ENCODE measurements around the gene TK2. TPM values are rescaled to one million over a fixed set of nuclear protein-coding genes. Genes with fewer than 3 reads are reported as not detected.
"Not testable (repeated sequence)": the region's sequence is repeated elsewhere in the genome, so short reads cannot be mapped to it uniquely, and the experiment has no call there.

TK2 gene
- total and polyA plus RNA-seq, 9 of the 15 experiments (the other 6 are each of a cell fraction or from before 2014, with no cell fraction given), result 1.1 to 10.2 (median 5.3) TPM

DNA sequence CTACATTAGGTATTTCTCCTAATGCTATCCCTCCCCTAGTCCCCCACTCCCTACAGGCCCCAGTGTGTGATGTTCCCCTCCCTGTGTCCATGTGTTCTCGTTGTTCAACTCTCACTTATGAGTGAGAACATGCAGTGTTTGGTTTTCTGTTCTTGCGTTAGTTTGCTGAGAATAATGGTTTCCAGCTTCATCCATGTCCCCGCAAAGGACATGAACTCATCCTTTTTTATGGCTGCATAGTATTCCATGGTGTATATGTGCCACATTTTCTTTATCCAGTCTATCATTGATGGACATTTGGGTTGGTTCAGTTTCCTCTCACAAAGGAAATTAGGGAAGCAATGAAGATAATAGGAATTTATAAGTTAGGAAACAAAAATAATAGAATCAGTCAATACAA, 17.3 kb upstream of the TK2 start:
- POLR2A ChIA-PET; in situ Hi-C loops (cut with MboI); H3K9me3 ChIP-seq (replicated peaks; ENCODE audit: control insufficient read depth, insufficient read depth, low read depth, low read length); H3K27me3 ChIP-seq (ENCODE audit: control insufficient read depth in 2 of 2, insufficient read depth in 2 of 2, low read length in 2 of 2); CTCF ChIA-PET (ENCODE audit: low intra/inter-chr PET ratio); H3K4me2 ChIP-seq (ENCODE audit: insufficient read depth, low read length); BruUV-seq (replicated peaks); intact Hi-C loops (cut with micrococcal nuclease); H3K9me1 ChIP-seq (ENCODE audit: control insufficient read depth, insufficient read depth, low read length); H2AFZ ChIP-seq (ENCODE audit: low read depth, low read length); FAIRE-seq; H3K9ac ChIP-seq (ENCODE audit: insufficient read depth in 1 of 2, low read depth in 2 of 2, low read length in 2 of 2); H3K27ac ChIP-seq (ENCODE audit: extremely low read depth, low read depth, low read length); DNase-seq (ENCODE audit: extremely low read depth in 1 of 4, low spot score in 3 of 4); H4K20me1 ChIP-seq (replicated peaks; ENCODE audit: control insufficient read depth, insufficient read depth, low read length); ATAC-seq; H3K4me3 ChIP-seq; H3K79me2 ChIP-seq (ENCODE audit: control insufficient read depth, insufficient read depth, low read length): not testable (repeated sequence)
- H3K4me1 ChIP-seq (replicated peaks in 1 of 2; ENCODE audit: control insufficient read depth in 2 of 2, insufficient read depth in 2 of 2, low read length in 2 of 2), result peaks cover 4 to 11% of the 10 kb centered on the region in 2 experiments
- 100% methylated on average over 2 of the region's 3 CpGs for whole genome bisulfite sequencing (ENCODE audit: insufficient coverage, low coverage, missing lambda C conversion rate)
- TF ChIP-seq KDM1A (IDR thresholded peaks at IDR 0.05), result peak in 1 of 2 experiments; percentile 40; a peak in 1 of 4 replicates
- peak; percentile 86 for TF ChIP-seq ZNF146 (CRISPR knock-in tag; IDR thresholded peaks at IDR 0.05; ENCODE audit: unreplicated experiment)
- TF ChIP-seq BCOR (IDR thresholded peaks at IDR 0.05), result peak; percentile 45; the same call in 1 of the 2 replicates
- H3K36me3 ChIP-seq (ENCODE audit: control insufficient read depth, insufficient read depth, low read length), result peaks cover 41% of the 10 kb centered on the region; the same call in 2 of the 3 replicates

DNA sequence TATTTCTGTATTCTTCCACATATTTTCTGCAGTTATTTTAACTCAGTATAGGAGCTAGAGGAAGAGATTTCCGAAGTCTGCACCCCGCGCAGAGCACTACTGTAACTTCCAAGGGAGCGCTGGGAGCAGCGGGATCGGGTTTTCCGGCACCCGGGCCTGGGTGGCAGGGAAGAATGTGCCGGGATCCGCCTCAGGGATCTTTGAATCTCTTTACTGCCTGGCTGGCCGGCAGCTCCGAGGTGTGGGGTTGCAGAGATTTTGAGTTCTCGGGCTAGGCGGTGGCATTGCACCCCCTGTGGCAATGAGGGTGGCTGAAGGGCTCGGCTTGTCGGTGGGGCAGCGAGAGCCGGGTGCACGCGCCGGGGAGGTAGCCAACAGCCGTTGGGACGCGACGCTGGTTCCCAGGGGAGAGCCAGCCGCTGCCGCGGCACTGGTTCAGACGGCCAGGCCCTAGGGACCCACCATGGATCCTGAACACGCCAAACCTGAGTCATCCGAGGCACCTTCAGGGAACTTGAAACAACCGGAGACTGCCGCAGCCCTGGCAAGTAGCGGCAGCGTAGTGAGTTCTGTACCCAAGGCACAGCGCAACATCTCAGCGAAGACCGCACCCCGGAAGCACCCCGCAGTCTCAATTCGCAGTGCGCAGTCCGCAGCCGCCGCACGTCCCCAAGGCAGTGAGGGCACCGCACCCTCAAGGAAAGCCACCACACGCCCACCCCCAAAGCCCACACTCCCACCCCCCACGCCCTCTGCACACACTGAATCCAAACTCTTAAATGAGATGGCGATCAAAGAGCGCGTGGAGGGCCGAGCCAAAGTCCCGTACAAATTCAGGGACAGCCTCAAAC, 16.4 kb upstream of the TK2 start, which contains the start of gene CMTM1:
CMTM1 (plus strand) TSS at position 389 of the 851 bp plus-strand sequence; CDS start at position 464, 75 bp downstream.
- intact Hi-C loops (cut with micrococcal nuclease) (no loop called here), in situ Hi-C loops (cut with MboI) (no loop called here)
- WGBS (ENCODE audit: insufficient coverage, low coverage, missing lambda C conversion rate), result 97% methylated on average over 32 of the region's 54 CpGs
- ChIA-PET POLR2A (interaction anchor here (1.3 kb wide), 1 partner anchor 10 kb away, joined by 3 read pairs; no protein-coding TSS in a partner anchor), CTCF (ENCODE audit: low intra/inter-chr PET ratio) (no interaction called here)
- DNase-seq (ENCODE audit: extremely low read depth in 1 of 4, low spot score in 3 of 4), result no peak
- FAIRE-seq, result no peak
- Histone ChIP-seq H3K4me2 (ENCODE audit: insufficient read depth, low read length) (no peak within 1 kb of the TSS), H3K9me1 (ENCODE audit: control insufficient read depth, insufficient read depth, low read length) (no peaks in the 10 kb centered on the region), H2AFZ (ENCODE audit: low read depth, low read length) (no peak within 1 kb of the TSS), H4K20me1 (replicated peaks; ENCODE audit: control insufficient read depth, insufficient read depth, low read length) (no peaks in the 10 kb centered on the region), H3K27me3 (ENCODE audit: control insufficient read depth in 2 of 2, insufficient read depth in 2 of 2, low read length in 2 of 2) (no peaks in the 10 kb centered on the region), H3K9ac (ENCODE audit: insufficient read depth in 1 of 2, low read depth in 2 of 2, low read length in 2 of 2) (no peak within 1 kb of the TSS), H3K79me2 (ENCODE audit: control insufficient read depth, insufficient read depth, low read length) (no peaks in the 10 kb centered on the region), H3K9me3 (replicated peaks; ENCODE audit: control insufficient read depth, insufficient read depth, low read depth, low read length) (no peaks in the 10 kb centered on the region), H3K36me3 (ENCODE audit: control insufficient read depth, insufficient read depth, low read length) (peaks cover 46% of the 10 kb centered on the region; the same call in 2 of the 3 replicates), H3K27ac (ENCODE audit: extremely low read depth, low read depth, low read length) (no peak within 1 kb of the TSS), H3K4me3 (no peak within 1 kb of the TSS), H3K4me1 (replicated peaks in 1 of 2; ENCODE audit: control insufficient read depth in 2 of 2, insufficient read depth in 2 of 2, low read length in 2 of 2) (peaks cover 3 to 8% of the 10 kb centered on the region in 2 experiments; a peak in 3 of 5 replicates)
- BruUV-seq (replicated peaks), result no TSS peak
- ATAC-seq, result no peak
- TF ChIP-seq, protein P1, sequence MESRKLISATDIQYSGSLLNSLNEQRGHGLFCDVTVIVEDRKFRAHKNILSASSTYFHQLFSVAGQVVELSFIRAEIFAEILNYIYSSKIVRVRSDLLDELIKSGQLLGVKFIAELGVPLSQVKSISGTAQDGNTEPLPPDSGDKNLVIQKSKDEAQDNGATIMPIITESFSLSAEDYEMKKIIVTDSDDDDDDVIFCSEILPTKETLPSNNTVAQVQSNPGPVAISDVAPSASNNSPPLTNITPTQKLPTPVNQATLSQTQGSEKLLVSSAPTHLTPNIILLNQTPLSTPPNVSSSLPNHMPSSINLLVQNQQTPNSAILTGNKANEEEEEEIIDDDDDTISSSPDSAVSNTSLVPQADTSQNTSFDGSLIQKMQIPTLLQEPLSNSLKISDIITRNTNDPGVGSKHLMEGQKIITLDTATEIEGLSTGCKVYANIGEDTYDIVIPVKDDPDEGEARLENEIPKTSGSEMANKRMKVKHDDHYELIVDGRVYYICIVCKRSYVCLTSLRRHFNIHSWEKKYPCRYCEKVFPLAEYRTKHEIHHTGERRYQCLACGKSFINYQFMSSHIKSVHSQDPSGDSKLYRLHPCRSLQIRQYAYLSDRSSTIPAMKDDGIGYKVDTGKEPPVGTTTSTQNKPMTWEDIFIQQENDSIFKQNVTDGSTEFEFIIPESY (CRISPR knock-in tag; IDR thresholded peaks at IDR 0.05), result no peak
- TF ChIP-seq LEF1 (IDR thresholded peaks at IDR 0.05) (no peak), ZNF282 (CRISPR knock-in tag; IDR thresholded peaks at IDR 0.05) (no peak), POLR2G (IDR thresholded peaks at IDR 0.05; ENCODE audit: low read depth, low read length) (peak; percentile 39; the same call in 1 of the 2 replicates), PTTG1 (tag; IDR thresholded peaks at IDR 0.05; ENCODE audit: low read depth) (no peak), ZNF232 (CRISPR knock-in tag; IDR thresholded peaks at IDR 0.05) (no peak), NCOA2 (IDR thresholded peaks at IDR 0.05; ENCODE audit: partially characterized antibody in 2 of 2) (no peak), RBFOX2 (IDR thresholded peaks at IDR 0.05; ENCODE audit: low read depth, low read length) (0 out of 2 replicates have a peak, but pooled peaks have one; percentile 27)
- TF ChIP-seq, protein P2, sequence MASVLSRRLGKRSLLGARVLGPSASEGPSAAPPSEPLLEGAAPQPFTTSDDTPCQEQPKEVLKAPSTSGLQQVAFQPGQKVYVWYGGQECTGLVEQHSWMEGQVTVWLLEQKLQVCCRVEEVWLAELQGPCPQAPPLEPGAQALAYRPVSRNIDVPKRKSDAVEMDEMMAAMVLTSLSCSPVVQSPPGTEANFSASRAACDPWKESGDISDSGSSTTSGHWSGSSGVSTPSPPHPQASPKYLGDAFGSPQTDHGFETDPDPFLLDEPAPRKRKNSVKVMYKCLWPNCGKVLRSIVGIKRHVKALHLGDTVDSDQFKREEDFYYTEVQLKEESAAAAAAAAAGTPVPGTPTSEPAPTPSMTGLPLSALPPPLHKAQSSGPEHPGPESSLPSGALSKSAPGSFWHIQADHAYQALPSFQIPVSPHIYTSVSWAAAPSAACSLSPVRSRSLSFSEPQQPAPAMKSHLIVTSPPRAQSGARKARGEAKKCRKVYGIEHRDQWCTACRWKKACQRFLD (CRISPR knock-in tag; IDR thresholded peaks at IDR 0.05), result no peak
